SIG-M5 treated with dmso at 0.1 percent for 504 hours (cell line): ENCODE measurements around the gene RAG1.

Experiments
- DNase-seq: peaks from one replicate; lab custom pipeline; 2025; ENCODE audit not compliant: unreplicated experiment; lab: John Stamatoyannopoulos, UW

The RAG1 gene

DNA sequence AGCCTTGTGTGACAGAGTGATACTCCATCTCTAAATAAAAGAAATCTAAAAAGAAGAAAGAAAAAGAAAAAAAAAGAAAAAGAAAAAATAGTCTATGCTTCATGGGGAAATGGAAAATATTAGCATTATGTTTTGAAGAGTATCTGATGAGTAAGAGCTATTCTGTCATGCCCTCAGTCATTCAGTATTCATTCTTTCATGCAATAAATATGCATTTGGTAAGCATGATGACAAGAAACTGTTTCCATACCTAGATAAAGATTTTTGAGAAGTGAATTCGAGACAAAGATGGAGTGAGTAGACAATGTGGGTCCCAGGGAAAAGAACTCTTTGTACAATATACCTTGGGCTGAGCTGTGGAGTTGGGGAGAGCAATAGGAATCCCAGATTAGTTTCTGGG is 20.3 kb downstream of the RAG1 start:
- DNase-seq, result no peak

GRCh38 chr11:36590513-36590912 is 22.7 kb downstream of the RAG1 start:
- DNase-seq, result no peak

DNA sequence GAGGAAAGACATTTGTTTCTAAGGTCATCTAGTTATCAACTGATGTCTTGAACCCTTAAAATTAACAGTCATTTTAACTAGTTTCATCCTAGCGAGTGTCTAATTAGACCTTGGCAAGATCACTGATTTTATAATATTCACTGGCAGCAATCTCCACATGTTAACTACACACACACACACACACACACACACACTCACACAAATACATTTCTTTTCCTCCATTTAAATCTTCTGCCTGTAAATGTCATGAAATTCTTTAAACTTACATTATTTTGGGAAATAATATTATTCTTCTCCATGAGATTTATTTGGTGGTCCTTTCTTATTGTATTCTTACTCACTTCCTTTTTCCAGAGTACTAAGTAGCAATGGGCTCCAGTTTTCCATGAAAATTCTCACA is 23.6 kb downstream of the RAG1 start:
- DNase-seq, result no peak

DNA sequence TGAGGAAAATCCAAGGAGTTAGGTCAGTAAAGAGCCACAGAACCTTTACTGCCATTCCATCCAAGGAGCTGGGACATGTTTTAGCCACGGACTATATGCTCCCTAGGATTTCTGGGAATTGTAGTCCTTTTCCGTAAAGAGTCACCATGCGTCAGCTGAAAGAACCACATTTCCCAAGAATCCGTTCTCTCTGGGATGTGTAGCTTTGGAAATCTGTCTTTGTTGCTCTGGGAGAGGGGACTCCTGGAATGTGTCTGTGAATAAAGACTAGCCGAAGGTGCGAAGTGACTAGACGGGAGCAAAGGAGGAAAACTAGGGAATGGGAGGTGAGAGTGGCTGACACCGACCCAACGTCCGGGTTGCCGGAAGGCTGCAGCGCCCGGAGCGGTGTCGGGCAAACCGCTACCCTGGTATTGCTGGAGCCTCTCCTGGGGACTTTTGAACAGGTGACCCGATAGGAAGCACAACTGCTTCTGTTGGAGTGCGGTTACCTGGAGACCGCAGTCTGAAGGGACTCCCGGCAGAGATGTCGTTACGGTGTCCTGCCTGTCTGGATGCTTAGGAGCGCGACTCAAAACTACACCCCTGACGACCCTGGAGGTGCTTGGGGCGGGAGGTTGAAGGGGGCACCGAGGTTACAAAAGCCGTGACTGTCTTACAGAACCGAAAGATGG is 26.6 kb downstream of the RAG1 start, which contains the start of gene IFTAP:
Gene IFTAP, plus strand, starts transcription at position 187 of the 674 bp plus-strand sequence. CDS start 15,602 bp downstream, outside the sequence.
- peak; percentile 86 for DNase-seq

DNA sequence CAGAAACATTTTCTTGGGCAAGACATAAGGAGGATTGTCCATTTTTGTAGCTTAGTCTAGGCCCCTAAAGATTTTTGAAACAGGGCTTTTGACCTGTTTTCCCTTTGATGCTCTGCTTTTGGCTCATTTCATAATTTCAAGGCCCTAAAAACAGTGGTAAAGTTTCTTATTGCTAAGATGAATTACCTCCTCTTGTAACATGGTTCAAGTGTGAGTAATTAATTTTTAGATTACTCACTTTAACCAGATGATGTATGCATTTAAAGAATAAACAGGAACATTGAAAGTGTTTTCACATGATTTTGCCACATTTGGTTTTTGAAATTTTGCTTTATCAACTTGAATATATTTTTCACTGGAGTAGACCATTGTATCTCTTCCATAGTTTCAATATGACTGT is 29.1 kb downstream of the RAG1 start:
- no peak for DNase-seq

DNA sequence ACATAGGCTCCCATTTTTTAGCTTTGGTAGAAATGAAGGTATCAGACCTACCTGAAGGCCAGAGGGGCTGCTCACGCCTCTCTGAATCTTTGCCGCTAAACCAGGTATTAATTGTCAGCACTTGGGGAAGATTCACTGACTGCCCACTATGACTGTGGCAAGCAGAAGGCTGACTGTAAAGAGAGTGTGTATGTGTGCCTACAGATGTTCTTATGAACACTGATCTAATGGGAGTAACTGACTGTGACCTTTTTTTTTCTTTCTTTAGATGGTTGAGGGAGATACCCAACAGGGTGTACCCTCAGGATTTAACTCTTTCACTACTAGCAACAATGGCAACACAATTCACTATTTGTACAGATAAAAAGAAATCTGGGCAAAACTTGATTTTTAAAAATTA is 30.2 kb downstream of the RAG1 start, which contains the start of gene RAG2:
Gene RAG2, minus strand, starts transcription at position 186 of the 400 bp plus-strand sequence. CDS start 4,068 bp downstream, outside the sequence.
- DNase-seq, result no peak

DNA sequence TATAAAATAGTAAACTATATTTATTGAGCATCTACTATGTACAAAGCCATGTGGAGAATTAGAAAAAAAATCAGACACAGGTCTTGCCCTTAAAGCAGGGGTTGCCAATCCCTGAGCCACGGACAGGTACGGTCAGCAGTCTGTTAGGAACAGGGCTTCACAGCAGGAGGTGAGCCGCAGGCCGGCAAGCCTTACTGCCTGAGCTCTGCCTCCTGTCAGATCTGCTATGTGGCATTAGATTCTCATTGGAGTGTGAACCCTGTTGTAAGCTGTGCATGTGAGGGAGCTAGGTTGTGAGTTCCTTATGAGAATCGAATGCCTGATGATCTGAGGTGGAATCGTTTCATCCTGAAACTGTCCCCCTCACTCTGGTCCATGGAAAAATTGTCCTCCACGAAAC is 32.4 kb downstream of the RAG1 start:
- DNase-seq, result no peak

DNA sequence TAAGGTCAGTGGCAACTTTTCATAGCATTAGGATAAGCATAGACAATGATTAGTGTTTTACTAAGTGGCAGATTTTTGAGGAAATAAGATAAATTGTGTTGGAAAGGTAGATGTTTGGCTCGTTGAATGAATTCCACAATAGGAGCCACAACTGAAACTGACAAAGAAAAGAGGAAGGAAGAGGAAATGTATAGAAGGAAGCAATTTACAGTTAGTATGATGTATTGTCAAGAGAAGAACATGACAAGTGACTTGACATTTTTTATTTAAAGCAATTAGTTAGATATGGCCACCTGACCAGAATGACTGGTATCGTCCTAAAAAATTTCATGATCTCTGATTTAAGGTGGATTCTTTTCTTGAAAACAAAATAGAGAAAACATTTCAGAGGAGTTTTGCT is 33.3 kb downstream of the RAG1 start:
- DNase-seq, result peak; percentile 51

GRCh38 chr11:36602135-36602534 is 34.3 kb downstream of the RAG1 start:
- no peak for DNase-seq

GRCh38 chr11:36605221-36606216 is 37.7 kb downstream of the RAG1 start:
- no peak for DNase-seq

DNA sequence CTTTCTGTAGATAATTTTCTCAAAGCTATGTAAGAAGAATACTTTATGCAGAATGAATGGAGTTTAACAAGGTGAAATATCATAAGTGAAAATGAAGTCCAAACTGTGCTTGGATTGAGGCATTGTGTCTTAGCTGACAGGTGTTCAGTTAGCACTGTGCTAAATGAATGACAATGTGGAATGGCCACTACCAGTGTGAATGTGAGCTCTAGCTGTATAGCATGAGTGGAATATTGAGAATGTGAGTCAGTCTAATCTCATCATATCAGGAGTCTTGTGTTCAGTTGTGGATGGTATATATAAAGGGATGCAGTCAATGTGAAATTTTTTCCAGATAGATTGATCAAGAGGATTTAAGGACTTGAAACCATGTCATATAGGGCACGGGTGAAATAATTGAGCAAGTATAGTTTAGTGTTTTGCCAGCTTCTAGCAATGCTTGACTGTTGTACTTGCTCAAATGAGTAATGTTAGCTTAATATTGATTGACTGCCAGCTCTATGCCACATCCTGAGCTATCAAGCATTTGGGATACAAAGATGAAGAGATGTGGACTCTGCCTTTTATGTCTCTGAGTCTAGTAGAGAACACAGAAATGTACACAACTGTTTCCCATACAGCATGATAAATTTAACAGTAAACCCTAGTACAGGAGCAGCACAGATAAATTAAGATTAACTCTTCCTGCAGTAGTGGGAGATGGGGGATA is 40.8 kb downstream of the RAG1 start:
- no peak for DNase-seq

DNA sequence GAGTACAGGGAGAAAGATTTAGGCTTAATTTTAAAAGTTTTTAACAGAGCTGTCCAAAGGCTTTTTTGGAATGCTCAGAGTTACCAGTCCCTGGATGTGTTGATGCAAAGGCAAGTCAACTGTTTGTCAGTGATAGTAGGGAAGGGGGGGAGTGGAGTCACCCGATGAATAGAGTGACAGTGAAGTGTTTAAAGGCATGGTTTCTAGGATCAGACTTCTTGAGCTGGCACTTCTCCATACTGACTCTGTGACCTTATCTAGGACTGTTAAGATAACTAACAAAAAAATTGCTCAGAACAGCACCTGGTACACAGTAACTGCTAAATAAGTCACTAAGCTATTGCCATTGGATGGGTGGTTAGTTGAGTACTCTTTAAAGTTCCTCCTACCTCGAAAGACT is 41.6 kb downstream of the RAG1 start:
- no peak for DNase-seq

GRCh38 chr11:36615826-36616225 is 48.0 kb downstream of the RAG1 start:
- DNase-seq, result no peak

DNA sequence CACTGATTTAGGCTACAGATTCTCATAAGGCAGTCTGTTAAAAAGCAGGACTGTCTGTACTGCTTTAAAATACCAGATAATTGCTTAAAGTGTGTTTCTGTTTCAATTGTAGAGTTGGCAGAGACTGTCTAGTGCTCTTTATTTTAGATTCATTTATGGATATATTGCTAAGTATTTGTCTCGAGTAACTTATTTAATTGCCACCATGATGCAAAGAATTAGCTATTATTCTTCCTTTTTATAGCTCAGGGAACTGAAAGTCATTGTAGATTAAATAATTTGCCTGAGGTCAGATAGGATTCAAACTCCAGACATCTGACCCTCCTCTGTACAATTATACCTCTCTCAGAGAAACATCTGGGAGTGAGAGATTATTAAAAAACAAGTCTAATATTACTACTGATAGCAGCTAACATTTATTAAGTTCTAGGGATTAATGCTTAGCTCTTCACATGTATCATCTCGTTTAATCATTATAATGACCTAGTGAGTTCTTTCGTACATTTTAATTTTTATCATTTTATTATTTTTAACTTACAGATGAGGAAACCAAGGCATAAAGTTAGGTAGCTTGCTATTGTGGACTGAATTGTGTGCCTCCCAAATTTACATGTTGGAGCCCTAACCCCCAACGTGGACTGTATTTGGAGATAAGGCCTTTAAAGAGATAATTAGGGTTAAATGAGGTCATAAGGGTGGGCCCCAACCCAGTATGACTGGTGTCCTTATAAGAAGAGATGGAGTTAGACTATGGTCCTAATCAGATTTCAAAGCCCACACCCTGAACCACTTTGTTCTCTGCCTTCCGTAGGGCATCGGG is 49.9 kb downstream of the RAG1 start:
- no peak for DNase-seq

- DNase-seq, result no peak
Observed at GRCh38 chr11:36618363-36619047, 50.7 kb downstream of the RAG1 start.

GRCh38 chr11:36619502-36619901 is 51.7 kb downstream of the RAG1 start:
- no peak for DNase-seq

DNA sequence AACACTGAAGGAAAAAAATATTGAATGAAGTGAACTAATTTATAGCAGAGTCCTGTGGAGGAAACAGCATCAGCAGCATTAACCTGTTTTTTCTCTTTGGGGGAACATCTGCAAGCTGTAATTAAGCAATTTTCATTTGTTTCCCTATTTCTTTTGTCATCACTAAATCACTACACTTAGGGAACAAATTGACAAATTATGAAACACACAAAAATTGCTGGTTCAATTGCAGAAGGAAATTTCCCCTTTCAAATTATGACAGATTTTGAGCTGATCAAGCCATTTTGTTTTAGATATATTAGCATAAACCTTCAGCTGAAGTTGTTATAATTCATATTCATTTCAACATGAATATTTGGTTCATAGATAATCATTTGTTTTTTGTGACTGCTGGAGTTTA is 52.4 kb downstream of the RAG1 start:
- no peak for DNase-seq

DNA sequence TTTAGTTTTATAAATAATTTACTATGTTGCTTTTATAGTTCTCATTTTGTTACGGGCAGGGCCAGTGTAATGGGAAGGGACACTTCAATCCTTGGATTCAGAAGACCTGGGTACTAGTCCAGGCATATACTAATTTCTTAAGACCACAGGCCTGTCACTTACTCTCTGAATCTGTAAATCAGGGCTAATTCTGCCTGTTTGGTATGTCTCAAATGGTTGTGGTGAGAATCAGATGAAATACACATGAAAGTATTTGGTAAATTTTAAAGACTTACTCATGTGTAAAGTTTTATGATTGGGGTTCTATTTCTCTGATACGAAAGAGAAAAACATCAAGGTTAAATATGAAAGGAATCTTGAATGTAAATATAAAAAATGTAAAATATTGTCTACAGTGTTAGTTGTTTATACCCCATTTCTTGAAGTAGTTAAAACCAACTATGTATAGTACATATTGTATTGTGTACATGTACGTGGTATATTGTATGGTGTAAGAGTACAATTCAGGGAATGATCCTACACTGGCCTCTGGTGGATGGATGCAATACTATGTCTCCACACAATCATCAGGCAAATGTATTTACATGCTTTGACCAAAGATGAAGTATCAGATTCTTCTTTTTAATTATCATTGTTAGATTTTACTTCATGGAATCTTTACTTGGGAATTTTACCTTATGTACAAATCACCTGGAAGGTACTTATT is 54.8 kb downstream of the RAG1 start:
- peak; percentile 16 for DNase-seq

- DNase-seq, result no peak
Observed at GRCh38 chr11:36623494-36623893, 55.7 kb downstream of the RAG1 start.
